Astrocyte of the cerebellum (primary cell): Measurements from ENCODE around the gene PRKCE.

Experiments
- DNase-seq: peaks from one replicate; pipeline ENCODE4 v3.0.0-alpha.2; 2011; ENCODE audit warnings: low read depth
- H3K4me3 ChIP-seq: 2 replicates; pipeline ENCODE4 v1.5.1; 2011; ENCODE audit warnings: mild to moderate bottlenecking, low read depth, low read length, moderate library complexity
- CTCF ChIP-seq: IDR thresholded peaks from 2 replicates; pipeline ENCODE4 v1.5.1; 2012; ENCODE audit warnings: low read length, low read depth, moderate library complexity, mild to moderate bottlenecking; ENCODE audit errors: missing control alignments
- in situ Hi-C: cut with HindIII; loops from 2 replicates; pipeline ENCODE4 v1.10.0; 2017; ENCODE audit warnings: low sequenced_read_pairs

The PRKCE gene

GRCh38 chr2:45946023-45946422, 294.5 kb downstream of the PRKCE start:
- TF ChIP-seq CTCF: no peak
- in situ Hi-C loops: no loop called here
- peak; percentile 88 for DNase-seq
- no peak overlapping the region for H3K4me3 ChIP-seq

GRCh38 chr2:45950606-45951005, 299.1 kb downstream of the PRKCE start:
- TF ChIP-seq CTCF: no peak
- H3K4me3 ChIP-seq: no peak overlapping the region
- DNase-seq: no peak
- in situ Hi-C loops: no loop called here

DNA sequence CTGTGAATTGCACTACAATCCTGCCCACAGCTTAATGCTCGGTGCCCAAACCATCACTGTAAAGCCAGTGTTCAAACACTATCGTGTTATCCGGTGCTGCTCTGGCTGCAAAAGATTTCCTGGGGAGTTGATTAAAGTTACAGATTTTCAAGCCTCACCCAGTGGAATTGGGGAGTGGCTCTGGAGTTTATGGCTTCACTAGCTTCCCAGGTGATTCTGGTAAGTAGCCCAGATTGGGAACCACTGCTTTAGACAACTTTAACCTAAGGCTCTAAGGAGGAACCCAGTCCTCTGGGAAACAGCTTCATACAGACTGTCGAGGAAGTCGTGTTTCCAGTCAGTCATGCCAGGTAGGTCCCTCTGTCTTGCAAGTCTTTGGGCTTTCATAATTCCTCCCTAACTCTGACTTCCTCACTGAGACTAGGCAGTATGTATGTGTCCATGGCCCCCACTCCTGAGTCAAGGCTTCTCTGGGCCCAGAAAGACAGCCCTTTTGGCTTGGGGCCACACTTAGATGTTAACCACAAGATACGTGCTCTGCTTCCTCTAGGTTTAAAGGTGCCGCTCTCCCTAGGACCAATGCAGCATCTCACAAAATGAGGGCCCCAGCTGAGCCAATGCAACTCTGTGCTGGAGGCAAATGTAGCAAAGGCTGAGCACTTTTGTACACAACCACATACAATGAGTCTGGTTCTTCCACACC, 299.7 kb downstream of the PRKCE start:
- in situ Hi-C loops: no loop called here
- DNase-seq: no peak
- TF ChIP-seq CTCF: no peak
- no peak overlapping the region for H3K4me3 ChIP-seq

- DNase-seq: no peak
- TF ChIP-seq CTCF: no peak
- in situ Hi-C loops: no loop called here
- H3K4me3 ChIP-seq: no peak overlapping the region
Measured at GRCh38 chr2:45952591-45952990, 301.1 kb downstream of the PRKCE start.

DNA sequence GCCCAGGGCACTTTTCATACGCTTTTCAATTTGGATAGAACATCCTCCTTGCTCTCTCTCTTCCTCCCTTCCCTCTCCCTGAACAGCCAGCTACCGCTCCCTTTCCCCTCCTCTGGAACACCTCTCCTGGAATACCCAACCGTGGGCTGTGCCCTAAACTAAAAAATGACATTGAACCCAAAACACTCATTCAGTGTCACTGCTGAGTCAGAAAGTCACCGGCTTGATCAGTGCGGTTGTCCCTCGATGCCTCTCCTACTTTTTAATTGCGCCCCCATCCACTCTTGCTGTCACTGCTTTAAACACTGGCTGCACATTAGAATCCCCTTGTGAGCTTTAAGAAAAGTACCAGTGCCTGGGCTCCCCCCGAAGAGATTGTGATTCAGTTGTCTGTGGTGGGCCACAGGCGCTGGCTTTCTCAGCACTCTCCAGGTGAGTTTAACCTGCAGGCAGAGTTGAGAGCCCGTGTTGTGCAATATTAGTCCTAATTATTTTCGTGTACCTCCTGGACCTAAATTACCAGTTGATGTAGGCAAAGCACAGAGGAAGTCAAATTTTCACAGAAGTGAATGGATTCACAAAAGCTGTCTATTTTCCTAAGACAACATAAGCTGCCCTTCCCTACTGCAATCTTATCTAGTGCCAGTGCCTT, 302.0 kb downstream of the PRKCE start:
- TF ChIP-seq CTCF: no peak
- no peak overlapping the region for H3K4me3 ChIP-seq
- in situ Hi-C loops: no loop called here
- DNase-seq: no peak

- TF ChIP-seq CTCF: no peak
- H3K4me3 ChIP-seq: no peak overlapping the region
- DNase-seq: no peak
- in situ Hi-C loops: no loop called here
Measured at GRCh38 chr2:45954233-45954850, 302.9 kb downstream of the PRKCE start.
